OCI-LY7 (cell line): Measurements from ENCODE around the gene GPRIN1. TPM values are rescaled to one million over a fixed set of nuclear protein-coding genes. Genes with fewer than 3 reads are reported as not detected.
"Not testable (repeated sequence)": the region's sequence is repeated elsewhere in the genome, so short reads cannot be mapped to it uniquely, and the experiment has no call there.

Source experiments
- BruUV-seq: library from RNA; stranded (reverse); fragments of 400-500 nt; replicated peaks from 2 replicates; lab custom pipeline; 2021; lab: Mats Ljungman, UMichigan
- CTCF ChIA-PET: fragments of 300-600 bp; sonication (Branson Sonifier 250); formaldehyde crosslinking; loops from one replicate; lab custom pipeline; 2022; ENCODE audit warnings: antibody characterized with exemption; ENCODE audit not compliant: unreplicated experiment; lab: Charles Lee
- POLR2A ChIA-PET: fragments of 300-600 bp; sonication (Branson Sonifier 250); formaldehyde crosslinking; loops from one replicate; lab custom pipeline; 2022; ENCODE audit warnings: antibody characterized with exemption; lab: Charles Lee
- DNase-seq: peaks from one replicate; pipeline ENCODE4 v3.0.0-alpha.2; 2015; ENCODE audit warnings: low spot score
- H2AFZ ChIP-seq: fragments of 200-600 bp; sonication (generic), shearing (Covaris generic); 2 replicates; pipeline ENCODE4 v1.6.1; 2014; ENCODE audit warnings: mild to moderate bottlenecking, antibody characterized with exemption, low read length, moderate library complexity
- H3K27ac ChIP-seq: fragments of 200-600 bp; sonication (generic); 2 replicates; pipeline ENCODE4 v1.5.1; 2014; ENCODE audit warnings: mixed run types, low read depth, mild to moderate bottlenecking, moderate library complexity, low read length, inconsistent platforms; ENCODE audit not compliant: poor library complexity, severe bottlenecking
- H3K36me3 ChIP-seq: fragments of 200-600 bp; sonication (generic); 2 replicates; pipeline ENCODE4 v1.6.1; 2014; ENCODE audit warnings: mild to moderate bottlenecking, antibody characterized with exemption, low read length, moderate library complexity, mixed read lengths; ENCODE audit not compliant: insufficient read depth
- H3K4me1 ChIP-seq: fragments of 200-600 bp; sonication (generic); 2 replicates; pipeline ENCODE4 v1.5.1; 2014; ENCODE audit warnings: mild to moderate bottlenecking, low read length; ENCODE audit not compliant: insufficient read depth, poor library complexity, severe bottlenecking
- H3K4me2 ChIP-seq: fragments of 200-600 bp; sonication (generic); 2 replicates; pipeline ENCODE4 v1.6.1; 2014; ENCODE audit warnings: mild to moderate bottlenecking, low read length
- H3K4me3 ChIP-seq: fragments of 200-600 bp; sonication (generic); 2 replicates; pipeline ENCODE4 v1.5.1; 2014; ENCODE audit warnings: mild to moderate bottlenecking, low read depth, low read length; ENCODE audit not compliant: poor library complexity, severe bottlenecking
- H3K79me2 ChIP-seq: fragments of 200-600 bp; sonication (generic); 2 replicates; pipeline ENCODE4 v1.6.1; 2016; ENCODE audit warnings: low read depth, mild to moderate bottlenecking, low read length, moderate library complexity, mixed read lengths; ENCODE audit not compliant: insufficient read depth
- H3K9me2 ChIP-seq: fragments of 200-600 bp; sonication (generic); 2 replicates; pipeline ENCODE4 v1.6.1; 2016; ENCODE audit warnings: mild to moderate bottlenecking, low read length, mixed read lengths; ENCODE audit not compliant: insufficient read depth
- H3K9me3 ChIP-seq: fragments of 200-600 bp; sonication (generic); 2 replicates; pipeline ENCODE4 v1.6.1; 2014; ENCODE audit warnings: mild to moderate bottlenecking, mixed run types, low read length, mixed read lengths
- H4K20me1 ChIP-seq: fragments of 200-600 bp; sonication (generic); 2 replicates; pipeline ENCODE4 v1.6.1; 2014; ENCODE audit warnings: mild to moderate bottlenecking, antibody characterized with exemption, low read length, moderate library complexity, mixed read lengths; ENCODE audit not compliant: insufficient read depth
- EZH2phosphoT487 ChIP-seq: fragments of 200-600 bp; sonication (generic); IDR thresholded peaks from 2 replicates; pipeline ENCODE4 v1.6.1; 2018; ENCODE audit warnings: low read depth, borderline replicate concordance, mild to moderate bottlenecking, mixed run types, antibody characterized with exemption, low read length, moderate library complexity, mixed read lengths
- intact Hi-C: fragments of 100-400 bp; cut with micrococcal nuclease; formaldehyde crosslinking; loops from one replicate; pipeline ENCODE4 v1.10.0; 2022; ENCODE audit not compliant: unreplicated experiment
- total RNA-seq, 2 experiments: library from RNA; depleted of rRNA in 1 of 2; stranded (reverse); fragments of >200 nt in 1 of 2; shearing (Covaris generic) in 1 of 2; gene quantifications; 2 replicates each; pipeline ENCODE4 v1.2.3, GENCODE V29; 2014 to 2022
- TF ChIP-seq, protein P1 (sequence below): fragments of 200-600 bp; sonication (generic); conservative IDR thresholded peaks from 2 replicates; pipeline ENCODE4 v1.5.1; 2014; ENCODE audit warnings: mild to moderate bottlenecking, antibody characterized with exemption, low read length, moderate library complexity, mixed read lengths

GPRIN1 gene
- total RNA-seq, 2 experiments from 2014 or later: 3.8 to 5.3 TPM

DNA sequence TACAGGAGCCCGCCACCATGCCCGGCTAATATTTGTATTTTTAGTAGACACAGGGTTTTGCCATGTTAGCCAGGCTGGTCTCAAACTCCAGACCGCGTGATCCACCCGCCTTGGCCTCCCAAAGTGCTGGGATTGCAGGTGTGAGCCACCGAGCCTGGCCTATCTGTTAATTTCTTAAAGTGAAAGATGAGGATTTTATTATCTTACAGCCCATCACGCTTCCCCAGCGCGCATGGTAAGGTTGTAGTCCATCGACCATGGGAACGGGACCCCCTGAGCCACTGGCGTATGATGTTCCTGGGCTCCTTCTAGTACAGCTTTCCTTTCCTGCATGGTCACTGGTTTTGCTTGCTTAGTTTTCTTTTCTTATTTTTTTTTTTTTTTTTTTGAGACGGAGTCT, 52.1 kb downstream of the GPRIN1 start:
- H2AFZ ChIP-seq: no peak overlapping the region
- intact Hi-C loops: no loop called here

DNA sequence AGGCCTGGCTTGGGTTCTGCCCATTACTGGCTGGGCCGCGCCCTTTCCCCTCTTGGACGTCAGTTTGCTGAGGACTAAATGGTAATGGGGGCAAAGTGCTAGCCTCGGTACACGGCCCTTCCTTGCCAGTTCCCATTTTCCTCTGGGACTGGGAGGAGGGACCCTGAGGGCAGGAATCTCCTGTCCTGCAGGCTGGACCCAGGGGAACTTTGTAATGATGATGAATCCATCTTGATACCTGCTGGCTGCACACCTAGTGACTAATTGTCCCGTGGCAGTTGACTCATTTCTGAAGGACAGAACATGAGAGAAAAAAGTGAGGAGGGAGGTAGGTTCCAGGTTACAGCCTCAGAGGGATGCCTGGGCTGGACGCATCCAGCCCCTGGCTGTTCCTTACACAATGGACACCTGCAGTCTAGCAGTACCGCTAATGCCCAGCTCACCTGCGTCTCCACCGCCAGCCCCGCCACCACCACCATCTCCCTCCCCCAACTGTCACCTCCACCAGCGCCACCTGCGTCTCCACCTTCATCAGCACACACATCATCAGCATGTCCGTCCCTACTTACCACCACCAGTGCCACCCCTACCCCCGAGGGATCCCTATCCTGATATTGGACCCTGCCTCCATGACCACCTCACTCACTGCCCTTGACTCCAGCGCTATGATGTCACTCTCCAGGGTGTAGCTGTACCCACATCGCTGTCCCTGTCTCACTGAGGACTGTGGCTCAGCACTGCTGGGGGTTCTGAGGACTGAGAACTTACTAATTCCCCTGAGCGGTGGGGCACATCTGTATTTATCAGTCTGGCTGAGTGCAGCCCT, 56.5 kb downstream of the GPRIN1 start:
- no peak overlapping the region for H3K27ac ChIP-seq
- no peaks in the 10 kb centered on the region for H3K9me2 ChIP-seq
- POLR2A ChIA-PET: no interaction called here
- no peak for DNase-seq
- intact Hi-C loops: no loop called here
- no peak overlapping the region for H3K4me3 ChIP-seq
- H4K20me1 ChIP-seq: no peaks in the 10 kb centered on the region
- peaks cover 12% of the 10 kb centered on the region for H3K4me1 ChIP-seq
- TF ChIP-seq, protein P1, sequence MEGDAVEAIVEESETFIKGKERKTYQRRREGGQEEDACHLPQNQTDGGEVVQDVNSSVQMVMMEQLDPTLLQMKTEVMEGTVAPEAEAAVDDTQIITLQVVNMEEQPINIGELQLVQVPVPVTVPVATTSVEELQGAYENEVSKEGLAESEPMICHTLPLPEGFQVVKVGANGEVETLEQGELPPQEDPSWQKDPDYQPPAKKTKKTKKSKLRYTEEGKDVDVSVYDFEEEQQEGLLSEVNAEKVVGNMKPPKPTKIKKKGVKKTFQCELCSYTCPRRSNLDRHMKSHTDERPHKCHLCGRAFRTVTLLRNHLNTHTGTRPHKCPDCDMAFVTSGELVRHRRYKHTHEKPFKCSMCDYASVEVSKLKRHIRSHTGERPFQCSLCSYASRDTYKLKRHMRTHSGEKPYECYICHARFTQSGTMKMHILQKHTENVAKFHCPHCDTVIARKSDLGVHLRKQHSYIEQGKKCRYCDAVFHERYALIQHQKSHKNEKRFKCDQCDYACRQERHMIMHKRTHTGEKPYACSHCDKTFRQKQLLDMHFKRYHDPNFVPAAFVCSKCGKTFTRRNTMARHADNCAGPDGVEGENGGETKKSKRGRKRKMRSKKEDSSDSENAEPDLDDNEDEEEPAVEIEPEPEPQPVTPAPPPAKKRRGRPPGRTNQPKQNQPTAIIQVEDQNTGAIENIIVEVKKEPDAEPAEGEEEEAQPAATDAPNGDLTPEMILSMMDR: no peak
- no peak for TF ChIP-seq EZH2phosphoT487
- no TSS peak for BruUV-seq
- H2AFZ ChIP-seq: no peak overlapping the region
- CTCF ChIA-PET: no interaction called here
- H3K79me2 ChIP-seq: no peaks in the 10 kb centered on the region
- no peaks in the 10 kb centered on the region for H3K36me3 ChIP-seq
- no peaks in the 10 kb centered on the region for H3K9me3 ChIP-seq
- no peak overlapping the region for H3K4me2 ChIP-seq

More for the DNA sequence above, 52.1 kb downstream of the GPRIN1 start:
- POLR2A ChIA-PET: interaction anchor here (0.7 kb wide), 1 partner anchor 49 kb away, joined by 3 read pairs; no protein-coding TSS in a partner anchor
- Histone ChIP-seq H3K27ac (no peak overlapping the region), H4K20me1 (no peaks in the 10 kb centered on the region), H3K4me2 (no peak overlapping the region), H3K4me3 (no peak overlapping the region), H3K36me3 (no peaks in the 10 kb centered on the region), H3K9me2 (no peaks in the 10 kb centered on the region), H3K79me2 (no peaks in the 10 kb centered on the region), H3K9me3 (no peaks in the 10 kb centered on the region), H3K4me1 (peaks cover 10% of the 10 kb centered on the region)
- BruUV-seq: no TSS peak
- no peak for TF ChIP-seq EZH2phosphoT487
- TF ChIP-seq, protein P1: no peak
- CTCF ChIA-PET: no interaction called here
- no peak for DNase-seq

DNA sequence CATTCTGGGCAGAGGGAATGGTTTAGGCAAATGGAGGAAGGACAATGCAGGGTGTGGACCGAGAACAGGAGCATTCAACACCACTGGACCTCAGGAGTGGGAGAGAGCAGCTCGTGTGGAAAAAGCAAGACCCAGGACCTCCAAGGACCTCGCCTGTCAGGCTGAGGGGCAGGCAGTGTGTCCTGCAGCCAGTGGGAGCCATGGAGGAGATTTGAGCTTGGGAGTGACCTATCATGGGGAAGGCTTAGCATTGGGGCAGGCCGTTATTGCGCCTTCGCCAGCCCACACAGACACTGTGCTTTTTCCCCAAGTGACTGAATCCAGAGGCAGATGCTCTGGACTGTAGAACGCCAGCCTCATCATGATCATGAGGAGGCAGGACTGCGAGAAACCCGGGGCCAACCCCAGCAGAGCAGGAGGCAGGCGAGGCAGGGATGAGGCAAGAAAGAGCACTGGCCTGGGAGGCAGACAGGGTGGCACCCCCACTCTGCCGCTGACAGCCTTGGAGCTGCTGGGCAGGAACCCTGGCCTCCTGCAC, 57.6 kb downstream of the GPRIN1 start:
- no TSS peak for BruUV-seq
- DNase-seq: no peak
- Histone ChIP-seq H3K4me3 (no peak overlapping the region), H4K20me1 (no peaks in the 10 kb centered on the region), H3K4me1 (peaks cover 21% of the 10 kb centered on the region), H3K9me2 (no peaks in the 10 kb centered on the region), H3K36me3 (no peaks in the 10 kb centered on the region), H3K4me2 (no peak overlapping the region), H2AFZ (no peak overlapping the region), H3K9me3 (no peaks in the 10 kb centered on the region), H3K79me2 (no peaks in the 10 kb centered on the region), H3K27ac (no peak overlapping the region)
- ChIA-PET POLR2A (no interaction called here), CTCF (no interaction called here)
- no peak for TF ChIP-seq EZH2phosphoT487
- TF ChIP-seq, protein P1: no peak
- intact Hi-C loops: no loop called here

DNA sequence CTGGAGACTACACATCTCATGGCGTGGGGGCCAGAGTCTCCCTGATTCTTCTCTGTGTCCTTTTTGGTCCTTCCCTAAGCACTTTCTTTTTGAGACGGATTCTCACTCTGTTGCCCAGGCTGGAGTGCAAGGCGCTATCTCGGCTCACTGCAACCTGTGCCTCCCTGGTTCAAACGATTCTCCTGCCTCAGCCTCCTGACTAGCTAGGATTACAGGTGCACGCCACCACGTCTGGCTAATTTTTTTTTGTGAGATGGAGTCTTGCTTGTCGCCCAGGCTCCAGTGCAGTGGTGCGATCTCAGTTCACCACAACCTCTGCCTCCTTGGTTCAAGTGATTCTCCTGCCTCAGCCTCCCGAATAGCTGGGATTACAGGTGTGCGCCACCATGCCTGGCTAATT, 59.0 kb downstream of the GPRIN1 start:
- H3K9me2 ChIP-seq, H3K79me2 ChIP-seq, H4K20me1 ChIP-seq, H3K36me3 ChIP-seq, POLR2A ChIA-PET, H3K9me3 ChIP-seq, H3K4me3 ChIP-seq, intact Hi-C loops, H3K27ac ChIP-seq, DNase-seq, H2AFZ ChIP-seq, CTCF ChIA-PET, BruUV-seq: not testable (repeated sequence)
- Histone ChIP-seq H3K4me1 (peaks cover 29% of the 10 kb centered on the region), H3K4me2 (peak overlapping the region; percentile 38; the same call in 1 of the 2 replicates)
